ENCODE data around the gene MAN2B2. TPM values are rescaled to one million over a fixed set of nuclear protein-coding genes. Genes with fewer than 3 reads are reported as not detected.

MAN2B2 gene
- total and polyA plus RNA-seq, 2 experiments from 2014 or later, result 22.2 to 24.0 TPM

GRCh38 chr4:6532658-6533057, 42.3 kb upstream of the MAN2B2 start:
- Histone ChIP-seq H2AFZ (no peak overlapping the region), H4K20me1 (ENCODE audit: insufficient read depth, poor library complexity, severe bottlenecking) (no peaks in the 10 kb centered on the region), H3K4me1 (ENCODE audit: insufficient read depth) (no peaks in the 10 kb centered on the region), H3K36me3 (replicated peaks; ENCODE audit: insufficient read depth, low read depth) (no peaks in the 10 kb centered on the region), H3K79me2 (no peaks in the 10 kb centered on the region), H3K27me3 (no peaks in the 10 kb centered on the region), H3K4me2 (no peak overlapping the region), H3K9me2 (replicated peaks; ENCODE audit: insufficient read depth) (no peaks in the 10 kb centered on the region), H3K4me3 (no peak overlapping the region), H3K27ac (no peak overlapping the region), H3K9me3 (ENCODE audit: low read depth) (no peaks in the 10 kb centered on the region)
- TF ChIP-seq EZH2phosphoT487 (IDR thresholded peaks at IDR 0.05; ENCODE audit: low read depth, severe bottlenecking, unreplicated experiment), result no peak
- TF ChIP-seq EZH2 (IDR thresholded peaks at IDR 0.05; ENCODE audit: borderline replicate concordance), result no peak
- no peak for TF ChIP-seq CTCF (IDR thresholded peaks at IDR 0.05; ENCODE audit: poor library complexity)
- 79% methylated on average over 9 of the region's 9 CpGs for WGBS (ENCODE audit: low lambda C conversion rate, missing lambda C conversion rate)
- DNase-seq (ENCODE audit: low spot score), result no peak

- Histone ChIP-seq H3K9me3 (ENCODE audit: low read depth) (no peaks in the 10 kb centered on the region), H4K20me1 (ENCODE audit: insufficient read depth, poor library complexity, severe bottlenecking) (no peaks in the 10 kb centered on the region), H3K27me3 (no peaks in the 10 kb centered on the region), H3K27ac (no peak overlapping the region), H3K9me2 (replicated peaks; ENCODE audit: insufficient read depth) (no peaks in the 10 kb centered on the region), H3K79me2 (no peaks in the 10 kb centered on the region), H2AFZ (no peak overlapping the region), H3K4me1 (ENCODE audit: insufficient read depth) (no peaks in the 10 kb centered on the region), H3K4me2 (no peak overlapping the region), H3K36me3 (replicated peaks; ENCODE audit: insufficient read depth, low read depth) (no peaks in the 10 kb centered on the region), H3K4me3 (no peak overlapping the region)
- DNase-seq (ENCODE audit: low spot score), result no peak
- WGBS (ENCODE audit: low lambda C conversion rate, missing lambda C conversion rate), result 100% methylated on average over 1 of the region's 1 CpG
- TF ChIP-seq EZH2phosphoT487 (IDR thresholded peaks at IDR 0.05; ENCODE audit: low read depth, severe bottlenecking, unreplicated experiment) (no peak), CTCF (IDR thresholded peaks at IDR 0.05; ENCODE audit: poor library complexity) (no peak), EZH2 (IDR thresholded peaks at IDR 0.05; ENCODE audit: borderline replicate concordance) (no peak)
Observed at GRCh38 chr4:6534050-6534449, 40.9 kb upstream of the MAN2B2 start.

- Histone ChIP-seq H3K27ac (no peak overlapping the region), H3K4me1 (ENCODE audit: insufficient read depth) (no peaks in the 10 kb centered on the region), H3K9me3 (ENCODE audit: low read depth) (no peaks in the 10 kb centered on the region), H2AFZ (no peak overlapping the region), H3K4me2 (no peak overlapping the region), H3K4me3 (no peak overlapping the region), H3K79me2 (no peaks in the 10 kb centered on the region), H3K27me3 (no peaks in the 10 kb centered on the region), H3K9me2 (replicated peaks; ENCODE audit: insufficient read depth) (no peaks in the 10 kb centered on the region), H4K20me1 (ENCODE audit: insufficient read depth, poor library complexity, severe bottlenecking) (no peaks in the 10 kb centered on the region), H3K36me3 (replicated peaks; ENCODE audit: insufficient read depth, low read depth) (no peaks in the 10 kb centered on the region)
- TF ChIP-seq EZH2 (IDR thresholded peaks at IDR 0.05; ENCODE audit: borderline replicate concordance) (no peak), CTCF (IDR thresholded peaks at IDR 0.05; ENCODE audit: poor library complexity) (no peak), EZH2phosphoT487 (IDR thresholded peaks at IDR 0.05; ENCODE audit: low read depth, severe bottlenecking, unreplicated experiment) (no peak)
- no peak for DNase-seq (ENCODE audit: low spot score)
- WGBS (ENCODE audit: low lambda C conversion rate, missing lambda C conversion rate), result 94% methylated on average over 31 of the region's 38 CpGs
Observed at GRCh38 chr4:6534618-6535328, 40.2 kb upstream of the MAN2B2 start.

Data from hepatocyte (in vitro differentiated cells).